C4-2B (cell line): ENCODE results near the gene TBC1D12.

Source experiments
- CTCF ChIP-seq: fragments of 450-650 bp; conservative IDR thresholded peaks from 2 replicates; pipeline ENCODE4 v1.5.1; 2017; ENCODE audit warnings: mild to moderate bottlenecking
- ZFX ChIP-seq: fragments of 450-650 bp; IDR thresholded peaks from 2 replicates; pipeline ENCODE4 v1.6.1; 2017

- no peak for TF ChIP-seq CTCF
- no peak for TF ChIP-seq ZFX
These were observed 24.8 kb downstream of the TBC1D12 start for GRCh38 chr10:94427166-94427565.
